ENCODE data around the gene RALGAPA2. TPM values are rescaled to one million over a fixed set of nuclear protein-coding genes. Genes with fewer than 3 reads are reported as not detected.

The RALGAPA2 gene
- total and polyA plus RNA-seq, 2 experiments from 2014 or later: 13.1 to 43.4 TPM

DNA sequence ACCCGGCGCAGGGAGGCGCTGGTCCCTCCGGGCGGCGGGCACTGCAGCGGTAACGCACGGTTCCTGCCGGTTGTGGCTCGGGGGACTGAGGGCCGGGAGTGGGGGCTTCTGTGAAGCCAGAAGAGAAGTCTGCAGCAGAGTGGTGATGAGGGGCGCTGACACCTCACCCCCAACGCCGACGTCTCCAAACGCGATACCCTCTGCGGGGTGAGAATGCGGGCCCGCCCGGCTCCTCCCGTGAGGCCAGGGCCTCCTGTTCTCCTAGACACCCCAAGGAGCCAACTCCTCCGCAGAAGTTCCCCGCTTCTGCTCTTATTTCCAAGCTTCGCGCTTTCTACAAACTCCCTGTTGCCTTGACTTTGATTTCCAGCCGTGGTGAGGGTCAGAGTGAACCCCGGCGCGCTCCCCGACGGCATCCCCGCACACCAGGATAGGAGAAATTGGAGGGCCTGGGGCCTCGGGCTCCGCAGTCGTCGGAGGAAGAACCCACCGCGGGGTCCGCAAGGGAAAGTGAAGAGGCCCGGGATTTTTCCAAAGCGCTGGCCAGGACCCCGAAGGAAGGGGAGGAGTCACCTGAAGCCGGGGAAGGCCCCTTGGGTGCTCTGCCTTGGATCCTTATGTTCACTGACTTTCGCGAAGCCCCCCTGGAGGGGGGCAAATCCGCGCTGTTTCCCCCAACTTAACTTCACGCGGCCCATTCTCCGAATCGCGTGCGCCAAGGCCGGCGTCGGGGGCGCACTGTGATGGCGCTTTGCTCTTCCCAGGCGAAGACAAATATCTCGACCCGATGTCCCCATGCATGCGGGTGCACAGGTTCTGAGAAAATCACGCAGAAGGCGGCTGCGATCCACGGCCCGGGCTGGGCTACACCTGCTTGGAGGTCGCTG lies 347.6 kb downstream of the RALGAPA2 start:
- peak overlapping the region; percentile 88 for H3K4me2 ChIP-seq
- no peak overlapping the region for H3K27ac Mint-ChIP-seq
- H3K4me1 ChIP-seq (ENCODE audit: insufficient read depth): peaks cover 34% of the 10 kb centered on the region
- H3K4me3 Mint-ChIP-seq: peak overlapping the region; percentile 67
- peaks cover 39% of the 10 kb centered on the region for H3K4me1 Mint-ChIP-seq
- TF ChIP-seq, protein P1, sequence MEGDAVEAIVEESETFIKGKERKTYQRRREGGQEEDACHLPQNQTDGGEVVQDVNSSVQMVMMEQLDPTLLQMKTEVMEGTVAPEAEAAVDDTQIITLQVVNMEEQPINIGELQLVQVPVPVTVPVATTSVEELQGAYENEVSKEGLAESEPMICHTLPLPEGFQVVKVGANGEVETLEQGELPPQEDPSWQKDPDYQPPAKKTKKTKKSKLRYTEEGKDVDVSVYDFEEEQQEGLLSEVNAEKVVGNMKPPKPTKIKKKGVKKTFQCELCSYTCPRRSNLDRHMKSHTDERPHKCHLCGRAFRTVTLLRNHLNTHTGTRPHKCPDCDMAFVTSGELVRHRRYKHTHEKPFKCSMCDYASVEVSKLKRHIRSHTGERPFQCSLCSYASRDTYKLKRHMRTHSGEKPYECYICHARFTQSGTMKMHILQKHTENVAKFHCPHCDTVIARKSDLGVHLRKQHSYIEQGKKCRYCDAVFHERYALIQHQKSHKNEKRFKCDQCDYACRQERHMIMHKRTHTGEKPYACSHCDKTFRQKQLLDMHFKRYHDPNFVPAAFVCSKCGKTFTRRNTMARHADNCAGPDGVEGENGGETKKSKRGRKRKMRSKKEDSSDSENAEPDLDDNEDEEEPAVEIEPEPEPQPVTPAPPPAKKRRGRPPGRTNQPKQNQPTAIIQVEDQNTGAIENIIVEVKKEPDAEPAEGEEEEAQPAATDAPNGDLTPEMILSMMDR (conservative IDR thresholded peaks at IDR 0.05; ENCODE audit: low read depth in 2 of 2): peak in 1 of 2 experiments; percentile 20; a peak in 1 of 4 replicates
- TF ChIP-seq CREB1 (CRISPR knock-in tag; IDR thresholded peaks at IDR 0.05; ENCODE audit: low read depth) (0 out of 2 replicates have a peak, but pooled peaks have one; percentile 12), STAT1 (IDR thresholded peaks at IDR 0.05; ENCODE audit: unreplicated experiment) (no peak), EZH2 (IDR thresholded peaks at IDR 0.05; ENCODE audit: low read depth, unreplicated experiment) (peak; percentile 60)
- H3K27ac ChIP-seq (ENCODE audit: low read depth): no peak overlapping the region
- H3K27me3 Mint-ChIP-seq (ENCODE audit: insufficient read depth, low read depth, poor library complexity): peaks cover 78% of the 10 kb centered on the region
- no peaks in the 10 kb centered on the region for H3K36me3 ChIP-seq (ENCODE audit: insufficient read depth)
- H4K20me1 ChIP-seq (replicated peaks; ENCODE audit: insufficient read depth): no peaks in the 10 kb centered on the region
- H2AFZ ChIP-seq: peak overlapping the region; percentile 99
- ATAC-seq (peak; percentile 0; the same call in 2 of the 3 replicates), DNase-seq (ENCODE audit: low spot score) (peak; percentile 44)
- peaks cover 92% of the 10 kb centered on the region for H3K27me3 ChIP-seq (ENCODE audit: insufficient read depth)
- peak overlapping the region; percentile 61 for H3K4me3 ChIP-seq
- H3F3A ChIP-seq (replicated peaks; ENCODE audit: low read depth): peaks cover 14% of the 10 kb centered on the region
- H3K36me3 Mint-ChIP-seq (ENCODE audit: low read depth): no peaks in the 10 kb centered on the region; the same call in 2 of the 3 replicates
- no peaks in the 10 kb centered on the region for H3K79me2 ChIP-seq (replicated peaks; ENCODE audit: insufficient read depth)
- no peaks in the 10 kb centered on the region for H3K9me2 ChIP-seq (ENCODE audit: insufficient read depth)
- peaks cover 3% of the 10 kb centered on the region; the same call in 2 of the 3 replicates for H3K9me3 Mint-ChIP-seq

DNA sequence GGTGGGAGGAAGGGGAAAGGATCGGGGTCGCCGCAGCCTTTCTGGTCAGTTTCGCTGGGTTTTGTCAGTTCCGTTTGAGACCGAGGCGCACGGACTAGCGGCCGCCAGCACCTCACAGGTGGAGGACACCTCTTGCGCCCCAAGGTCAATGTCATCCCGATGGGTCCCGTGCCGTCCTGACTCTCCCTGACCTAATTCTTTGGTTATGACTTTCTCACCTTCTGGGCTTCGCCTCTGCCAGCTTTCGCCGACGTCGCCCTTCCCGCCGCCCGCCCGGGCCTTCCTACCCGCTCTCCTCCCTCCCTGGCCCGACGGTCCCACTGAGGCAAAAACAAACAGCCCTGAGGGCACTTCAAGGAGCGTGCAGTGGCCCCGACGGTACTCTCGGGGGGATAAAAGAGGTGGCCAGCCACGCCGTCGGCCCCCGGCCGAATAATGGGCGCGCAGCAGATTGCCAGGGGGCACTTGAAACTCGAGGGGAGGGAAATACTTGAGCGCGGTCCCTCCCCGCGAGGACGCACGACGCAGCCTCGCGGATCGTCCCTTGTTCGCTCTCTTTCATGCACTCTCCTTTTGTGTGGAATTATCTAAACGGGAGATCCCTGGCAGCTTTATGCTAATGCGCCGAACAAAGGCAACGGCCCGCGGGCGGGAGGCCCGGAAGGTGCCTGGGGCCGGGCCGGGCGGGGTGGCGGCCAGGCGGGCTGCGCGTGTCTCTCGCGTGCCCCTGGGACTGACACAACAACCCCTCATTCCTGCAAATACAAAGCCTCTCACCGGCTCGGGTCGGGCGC lies 348.4 kb downstream of the RALGAPA2 start:
- DNase-seq (ENCODE audit: low spot score): peak; percentile 81
- TF ChIP-seq STAT1 (IDR thresholded peaks at IDR 0.05; ENCODE audit: unreplicated experiment): no peak
- TF ChIP-seq, protein P1 (conservative IDR thresholded peaks at IDR 0.05; ENCODE audit: low read depth in 2 of 2): no peak
- TF ChIP-seq ZNF331 (CRISPR knock-in tag; IDR thresholded peaks at IDR 0.05; ENCODE audit: low read depth): no peak
- TF ChIP-seq EZH2 (IDR thresholded peaks at IDR 0.05; ENCODE audit: low read depth, unreplicated experiment): peak; percentile 84
- TF ChIP-seq NANOG (IDR thresholded peaks at IDR 0.05; ENCODE audit: borderline replicate concordance): 0 out of 2 replicates have a peak, but pooled peaks have one; percentile 4
- TF ChIP-seq, protein P2, sequence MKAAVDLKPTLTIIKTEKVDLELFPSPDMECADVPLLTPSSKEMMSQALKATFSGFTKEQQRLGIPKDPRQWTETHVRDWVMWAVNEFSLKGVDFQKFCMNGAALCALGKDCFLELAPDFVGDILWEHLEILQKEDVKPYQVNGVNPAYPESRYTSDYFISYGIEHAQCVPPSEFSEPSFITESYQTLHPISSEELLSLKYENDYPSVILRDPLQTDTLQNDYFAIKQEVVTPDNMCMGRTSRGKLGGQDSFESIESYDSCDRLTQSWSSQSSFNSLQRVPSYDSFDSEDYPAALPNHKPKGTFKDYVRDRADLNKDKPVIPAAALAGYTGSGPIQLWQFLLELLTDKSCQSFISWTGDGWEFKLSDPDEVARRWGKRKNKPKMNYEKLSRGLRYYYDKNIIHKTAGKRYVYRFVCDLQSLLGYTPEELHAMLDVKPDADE (IDR thresholded peaks at IDR 0.05): no peak
- Mint-ChIP-seq H3K27ac (no peak overlapping the region), H3K27me3 (ENCODE audit: insufficient read depth, low read depth, poor library complexity) (peaks cover 76% of the 10 kb centered on the region), H3K4me1 (peaks cover 38% of the 10 kb centered on the region), H3K9me3 (peaks cover 3% of the 10 kb centered on the region), H3K4me3 (peak overlapping the region; percentile 76), H3K36me3 (ENCODE audit: low read depth) (no peaks in the 10 kb centered on the region)
- no peaks in the 10 kb centered on the region for H3K9me2 ChIP-seq (ENCODE audit: insufficient read depth)
- peaks cover 14% of the 10 kb centered on the region for H3F3A ChIP-seq (replicated peaks; ENCODE audit: low read depth)
- H3K36me3 ChIP-seq (ENCODE audit: insufficient read depth): no peaks in the 10 kb centered on the region
- H4K20me1 ChIP-seq (replicated peaks; ENCODE audit: insufficient read depth): no peaks in the 10 kb centered on the region
- H3K27me3 ChIP-seq (ENCODE audit: insufficient read depth): peaks cover 92% of the 10 kb centered on the region
- no peaks in the 10 kb centered on the region for H3K79me2 ChIP-seq (replicated peaks; ENCODE audit: insufficient read depth)
- H3K4me1 ChIP-seq (ENCODE audit: insufficient read depth): peaks cover 32% of the 10 kb centered on the region
- peak overlapping the region; percentile 88 for H3K4me2 ChIP-seq
- no peak overlapping the region for H3K27ac ChIP-seq (ENCODE audit: low read depth)
- peak overlapping the region; percentile 99 for H2AFZ ChIP-seq
- peak; percentile 57 for ATAC-seq
- H3K4me3 ChIP-seq: peak overlapping the region; percentile 61
